GM12878 (cell line): ENCODE results near the gene DOHH. TPM values are rescaled to one million over a fixed set of nuclear protein-coding genes. Genes with fewer than 3 reads are reported as not detected.
A peak's percentile ranks its signal among the peaks of the same experiment; 100 is the strongest.

Source experiments
- BMI1 ChIP-seq: fragments of 450-650 bp; IDR thresholded peaks from 2 replicates; pipeline ENCODE4 v1.6.1; 2016; ENCODE audit warnings: mild to moderate bottlenecking, moderate library complexity, borderline replicate concordance
- CHD2 ChIP-seq: IDR thresholded peaks from 2 replicates; pipeline ENCODE4 v1.6.1; 2011; ENCODE audit warnings: low read depth, low read length, improper control_type of control experiment, borderline replicate concordance
- ETV6 ChIP-seq, 2 experiments: fragments of 450-650 bp in 1 of 2; IDR thresholded peaks in 1 of 2; conservative IDR thresholded peaks in 1 of 2; 2 replicates each; pipeline ENCODE4 v1.6.1; 2014; ENCODE audit warnings: antibody characterized with exemption in 1 of 2, borderline replicate concordance in 1 of 2, low read depth in 1 of 2, mild to moderate bottlenecking in 1 of 2, moderate library complexity in 1 of 2
- GABPA ChIP-seq: IDR thresholded peaks from 2 replicates; pipeline ENCODE4 v1.6.1; 2014; ENCODE audit warnings: antibody characterized with exemption, low read depth, mild to moderate bottlenecking, inconsistent platforms
- IRF4 ChIP-seq: IDR thresholded peaks from 2 replicates; pipeline ENCODE4 v1.6.1; 2011; ENCODE audit warnings: low read depth, low read length
- LARP7 ChIP-seq: fragments of 450-650 bp; IDR thresholded peaks from 2 replicates; pipeline ENCODE4 v1.6.1; 2017; ENCODE audit warnings: mild to moderate bottlenecking
- MEF2B ChIP-seq: fragments of 450-650 bp; IDR thresholded peaks from 2 replicates; pipeline ENCODE4 v1.6.1; 2018; ENCODE audit warnings: mild to moderate bottlenecking, moderate library complexity; ENCODE audit not compliant: partially characterized antibody, poor library complexity, severe bottlenecking
- MTA2 ChIP-seq: fragments of 450-650 bp; IDR thresholded peaks from 2 replicates; pipeline ENCODE4 v1.6.1; 2016; ENCODE audit warnings: low read depth, mild to moderate bottlenecking, moderate library complexity
- RB1 ChIP-seq: fragments of 450-650 bp; formaldehyde crosslinking; IDR thresholded peaks from 2 replicates; pipeline ENCODE4 v1.6.1; 2017; ENCODE audit warnings: mild to moderate bottlenecking, borderline replicate concordance
- RFX5 ChIP-seq: IDR thresholded peaks from 2 replicates; pipeline ENCODE4 v1.6.1; 2011; ENCODE audit warnings: low read depth, low read length, improper control_type of control experiment
- STAT1 ChIP-seq: fragments of 450-650 bp; conservative IDR thresholded peaks from 2 replicates; pipeline ENCODE4 v1.6.1; 2014; ENCODE audit warnings: antibody characterized with exemption, mild to moderate bottlenecking
- TARDBP ChIP-seq: IDR thresholded peaks from 2 replicates; pipeline ENCODE4 v1.6.1; 2016; ENCODE audit warnings: borderline replicate concordance
- ZNF622 ChIP-seq: fragments of 450-650 bp; IDR thresholded peaks from 2 replicates; pipeline ENCODE4 v1.6.1; 2017; ENCODE audit warnings: mild to moderate bottlenecking, inconsistent platforms
- polyA plus RNA-seq, 11 experiments: library from polyadenylated mRNA; depleted of rRNA in 4 of 11; unstranded in 6 of 11; stranded (reverse) in 5 of 11; fragments of >200 nt; fragmentation: Nextera tagmentation in 4 of 11; fragmentation: Illumina TruSeq in 1 of 11; extraction: Ambion mirVana in 4 of 11; extraction: Trizol in 1 of 11; gene quantifications; 1 replicate in 1 of 11; 2 replicates in 10 of 11; pipeline versions ENCODE4 v1.2.1 to v1.2.3, GENCODE V29; 2011 to 2016; ENCODE audit warnings: inconsistent platforms in 2 of 11, missing spikeins in 2 of 11, low read depth in 1 of 11
- total RNA-seq, 4 experiments: library from RNA; depleted of rRNA in 3 of 4; stranded (reverse); fragments of >200 nt in 3 of 4; fragmentation: Illumina TruSeq in 1 of 4; extraction: Trizol in 1 of 4; gene quantifications; 2 replicates each; pipeline versions ENCODE4 v1.2.1 to v1.2.3, GENCODE V29; 2013 to 2021
- TF ChIP-seq, protein P1 (sequence below): fragments of 450-650 bp; formaldehyde crosslinking; IDR thresholded peaks from 2 replicates; pipeline ENCODE4 v1.5.0; 2022; ENCODE audit warnings: mild to moderate bottlenecking, missing genetic modification characterization
- TF ChIP-seq, protein P2 (sequence below): IDR thresholded peaks from 2 replicates; pipeline ENCODE4 v1.6.1; 2011; ENCODE audit warnings: low read depth, low read length, improper control_type of control experiment, borderline replicate concordance
- TF ChIP-seq, protein P3 (sequence below): fragments of 450-650 bp; IDR thresholded peaks from 2 replicates; pipeline ENCODE4 v1.6.1; 2017; ENCODE audit warnings: mild to moderate bottlenecking, low read depth, inconsistent platforms; ENCODE audit not compliant: poor library complexity, severe bottlenecking
- TF ChIP-seq, protein P4 (sequence below): IDR thresholded peaks from 2 replicates; pipeline ENCODE4 v1.6.1; 2012; ENCODE audit warnings: low read length, inconsistent platforms

DOHH gene
- total and polyA plus RNA-seq, 10 of the 15 experiments (the other 5 are each of a cell fraction or from before 2014, with no cell fraction given) = 0.11 to 28.6 (median 11.7) TPM

DNA sequence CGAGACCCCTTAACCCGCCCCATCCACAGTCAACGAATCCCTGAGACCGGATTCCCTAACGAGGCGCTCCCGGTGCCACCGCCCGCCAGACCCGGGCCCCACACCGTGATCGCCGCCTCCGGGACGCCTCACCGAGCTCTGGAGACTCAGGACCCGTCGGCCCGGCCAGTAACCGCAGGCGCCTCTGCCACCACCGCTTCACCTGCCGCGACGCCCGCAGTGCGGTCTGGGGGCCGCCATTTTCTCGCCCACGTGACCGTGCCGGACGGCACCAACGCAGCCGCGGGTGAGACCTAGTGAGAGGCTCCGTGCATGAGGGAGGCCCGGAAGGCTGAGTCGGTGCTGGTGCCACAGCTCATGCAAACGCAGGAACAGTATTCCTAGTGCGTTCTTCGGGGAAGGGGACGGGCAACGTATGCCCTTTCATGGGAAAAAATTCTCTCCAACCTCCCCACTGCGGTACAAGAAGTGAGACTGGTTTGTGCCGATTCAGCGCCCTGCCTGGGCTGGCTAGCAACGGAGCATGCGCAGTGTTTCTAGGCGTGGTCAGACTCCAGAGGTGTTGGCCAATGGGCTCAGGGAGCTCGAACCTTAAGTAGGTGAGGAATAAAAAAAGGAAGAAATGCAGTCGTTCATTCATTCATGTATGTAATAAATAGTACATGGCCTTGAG lies at the start of gene DOHH (continued):
- TF ChIP-seq, protein P1, sequence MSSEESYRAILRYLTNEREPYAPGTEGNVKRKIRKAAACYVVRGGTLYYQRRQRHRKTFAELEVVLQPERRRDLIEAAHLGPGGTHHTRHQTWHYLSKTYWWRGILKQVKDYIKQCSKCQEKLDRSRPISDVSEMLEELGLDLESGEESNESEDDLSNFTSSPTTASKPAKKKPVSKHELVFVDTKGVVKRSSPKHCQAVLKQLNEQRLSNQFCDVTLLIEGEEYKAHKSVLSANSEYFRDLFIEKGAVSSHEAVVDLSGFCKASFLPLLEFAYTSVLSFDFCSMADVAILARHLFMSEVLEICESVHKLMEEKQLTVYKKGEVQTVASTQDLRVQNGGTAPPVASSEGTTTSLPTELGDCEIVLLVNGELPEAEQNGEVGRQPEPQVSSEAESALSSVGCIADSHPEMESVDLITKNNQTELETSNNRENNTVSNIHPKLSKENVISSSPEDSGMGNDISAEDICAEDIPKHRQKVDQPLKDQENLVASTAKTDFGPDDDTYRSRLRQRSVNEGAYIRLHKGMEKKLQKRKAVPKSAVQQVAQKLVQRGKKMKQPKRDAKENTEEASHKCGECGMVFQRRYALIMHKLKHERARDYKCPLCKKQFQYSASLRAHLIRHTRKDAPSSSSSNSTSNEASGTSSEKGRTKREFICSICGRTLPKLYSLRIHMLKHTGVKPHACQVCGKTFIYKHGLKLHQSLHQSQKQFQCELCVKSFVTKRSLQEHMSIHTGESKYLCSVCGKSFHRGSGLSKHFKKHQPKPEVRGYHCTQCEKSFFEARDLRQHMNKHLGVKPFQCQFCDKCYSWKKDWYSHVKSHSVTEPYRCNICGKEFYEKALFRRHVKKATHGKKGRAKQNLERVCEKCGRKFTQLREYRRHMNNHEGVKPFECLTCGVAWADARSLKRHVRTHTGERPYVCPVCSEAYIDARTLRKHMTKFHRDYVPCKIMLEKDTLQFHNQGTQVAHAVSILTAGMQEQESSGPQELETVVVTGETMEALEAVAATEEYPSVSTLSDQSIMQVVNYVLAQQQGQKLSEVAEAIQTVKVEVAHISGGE (CRISPR knock-in tag) = no peak
- TF ChIP-seq MTA2 (peak; percentile 57; the same call in 1 of the 2 replicates), BMI1 (no peak), RB1 (peak; percentile 96), MEF2B (no peak), LARP7 (peak; percentile 77), ETV6 (conservative IDR thresholded peaks at IDR 0.05 in 1 of 2, IDR thresholded peaks at IDR 0.05 in 1 of 2; ENCODE audit: borderline replicate concordance in 1 of 2, low read depth in 1 of 2) (no peak), RFX5 (peak; percentile 42; the same call in 1 of the 2 replicates), TARDBP (0 out of 2 replicates have a peak, but pooled peaks have one; percentile 66), ZNF622 (no peak), STAT1 (peak; percentile 97), CHD2 (peak; percentile 54; the same call in 1 of the 2 replicates), IRF4 (no peak), GABPA (no peak)
- TF ChIP-seq, protein P2, sequence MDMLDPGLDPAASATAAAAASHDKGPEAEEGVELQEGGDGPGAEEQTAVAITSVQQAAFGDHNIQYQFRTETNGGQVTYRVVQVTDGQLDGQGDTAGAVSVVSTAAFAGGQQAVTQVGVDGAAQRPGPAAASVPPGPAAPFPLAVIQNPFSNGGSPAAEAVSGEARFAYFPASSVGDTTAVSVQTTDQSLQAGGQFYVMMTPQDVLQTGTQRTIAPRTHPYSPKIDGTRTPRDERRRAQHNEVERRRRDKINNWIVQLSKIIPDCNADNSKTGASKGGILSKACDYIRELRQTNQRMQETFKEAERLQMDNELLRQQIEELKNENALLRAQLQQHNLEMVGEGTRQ = peak; percentile 94
- TF ChIP-seq, protein P3, sequence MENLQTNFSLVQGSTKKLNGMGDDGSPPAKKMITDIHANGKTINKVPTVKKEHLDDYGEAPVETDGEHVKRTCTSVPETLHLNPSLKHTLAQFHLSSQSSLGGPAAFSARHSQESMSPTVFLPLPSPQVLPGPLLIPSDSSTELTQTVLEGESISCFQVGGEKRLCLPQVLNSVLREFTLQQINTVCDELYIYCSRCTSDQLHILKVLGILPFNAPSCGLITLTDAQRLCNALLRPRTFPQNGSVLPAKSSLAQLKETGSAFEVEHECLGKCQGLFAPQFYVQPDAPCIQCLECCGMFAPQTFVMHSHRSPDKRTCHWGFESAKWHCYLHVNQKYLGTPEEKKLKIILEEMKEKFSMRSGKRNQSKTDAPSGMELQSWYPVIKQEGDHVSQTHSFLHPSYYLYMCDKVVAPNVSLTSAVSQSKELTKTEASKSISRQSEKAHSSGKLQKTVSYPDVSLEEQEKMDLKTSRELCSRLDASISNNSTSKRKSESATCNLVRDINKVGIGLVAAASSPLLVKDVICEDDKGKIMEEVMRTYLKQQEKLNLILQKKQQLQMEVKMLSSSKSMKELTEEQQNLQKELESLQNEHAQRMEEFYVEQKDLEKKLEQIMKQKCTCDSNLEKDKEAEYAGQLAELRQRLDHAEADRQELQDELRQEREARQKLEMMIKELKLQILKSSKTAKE = peak; percentile 97
- TF ChIP-seq, protein P4, sequence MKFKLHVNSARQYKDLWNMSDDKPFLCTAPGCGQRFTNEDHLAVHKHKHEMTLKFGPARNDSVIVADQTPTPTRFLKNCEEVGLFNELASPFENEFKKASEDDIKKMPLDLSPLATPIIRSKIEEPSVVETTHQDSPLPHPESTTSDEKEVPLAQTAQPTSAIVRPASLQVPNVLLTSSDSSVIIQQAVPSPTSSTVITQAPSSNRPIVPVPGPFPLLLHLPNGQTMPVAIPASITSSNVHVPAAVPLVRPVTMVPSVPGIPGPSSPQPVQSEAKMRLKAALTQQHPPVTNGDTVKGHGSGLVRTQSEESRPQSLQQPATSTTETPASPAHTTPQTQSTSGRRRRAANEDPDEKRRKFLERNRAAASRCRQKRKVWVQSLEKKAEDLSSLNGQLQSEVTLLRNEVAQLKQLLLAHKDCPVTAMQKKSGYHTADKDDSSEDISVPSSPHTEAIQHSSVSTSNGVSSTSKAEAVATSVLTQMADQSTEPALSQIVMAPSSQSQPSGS = no peak
